ENCODE data around the gene GNAQ.

Gene GNAQ

DNA sequence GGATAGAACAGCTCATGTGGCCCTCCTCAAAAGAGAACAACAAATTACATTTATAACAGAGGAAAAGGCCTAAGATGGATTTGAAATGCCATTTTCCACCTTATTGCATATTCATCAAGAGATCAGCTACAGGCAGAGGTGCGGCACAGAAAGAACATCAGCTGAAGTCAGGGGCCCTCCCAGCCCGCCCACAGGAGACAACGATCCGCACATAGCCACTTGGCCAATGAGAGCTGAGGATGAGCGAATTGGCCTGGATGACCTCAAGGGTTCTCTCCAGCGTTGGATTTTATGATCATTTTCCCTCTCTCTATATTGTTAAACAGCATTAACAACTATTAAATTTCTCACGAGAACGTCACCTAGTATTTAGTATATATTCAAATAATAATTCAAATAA is 97.6 kb downstream of the GNAQ start:
- Histone ChIP-seq H3K4me3 (ENCODE audit: low read depth in 1 of 2, low read length in 2 of 2) (no peak overlapping the region), H4K20me1 (ENCODE audit: insufficient read depth, low read length) (peaks cover 19% of the 10 kb centered on the region), H3K27me3 (ENCODE audit: insufficient read depth, low read length, poor library complexity) (no peaks in the 10 kb centered on the region), H3K27ac (ENCODE audit: low read length) (no peak overlapping the region), H3K36me3 (ENCODE audit: insufficient read depth, low read length) (peaks cover 9% of the 10 kb centered on the region; the same call in 1 of the 2 replicates), H3K79me2 (ENCODE audit: insufficient read depth, low read length) (peaks cover 97% of the 10 kb centered on the region), H3K9ac (ENCODE audit: low read depth, low read length) (no peak overlapping the region), H2AFZ (ENCODE audit: low read depth, low read length) (no peak overlapping the region), H3K9me3 (ENCODE audit: insufficient read depth, low read length, severe bottlenecking) (no peaks in the 10 kb centered on the region), H3K4me2 (ENCODE audit: insufficient read depth, low read length) (no peak overlapping the region), H3K4me1 (ENCODE audit: insufficient read depth, low read length) (peaks cover 16% of the 10 kb centered on the region; the same call in 1 of the 2 replicates)
- DNase-seq, result no peak
- no peak for ATAC-seq (ENCODE audit: insufficient read depth, low read depth)
- TF ChIP-seq EZH2 (IDR thresholded peaks at IDR 0.05; ENCODE audit: borderline replicate concordance, low read depth, low read length, severe bottlenecking), result no peak
- TF ChIP-seq, protein P1, sequence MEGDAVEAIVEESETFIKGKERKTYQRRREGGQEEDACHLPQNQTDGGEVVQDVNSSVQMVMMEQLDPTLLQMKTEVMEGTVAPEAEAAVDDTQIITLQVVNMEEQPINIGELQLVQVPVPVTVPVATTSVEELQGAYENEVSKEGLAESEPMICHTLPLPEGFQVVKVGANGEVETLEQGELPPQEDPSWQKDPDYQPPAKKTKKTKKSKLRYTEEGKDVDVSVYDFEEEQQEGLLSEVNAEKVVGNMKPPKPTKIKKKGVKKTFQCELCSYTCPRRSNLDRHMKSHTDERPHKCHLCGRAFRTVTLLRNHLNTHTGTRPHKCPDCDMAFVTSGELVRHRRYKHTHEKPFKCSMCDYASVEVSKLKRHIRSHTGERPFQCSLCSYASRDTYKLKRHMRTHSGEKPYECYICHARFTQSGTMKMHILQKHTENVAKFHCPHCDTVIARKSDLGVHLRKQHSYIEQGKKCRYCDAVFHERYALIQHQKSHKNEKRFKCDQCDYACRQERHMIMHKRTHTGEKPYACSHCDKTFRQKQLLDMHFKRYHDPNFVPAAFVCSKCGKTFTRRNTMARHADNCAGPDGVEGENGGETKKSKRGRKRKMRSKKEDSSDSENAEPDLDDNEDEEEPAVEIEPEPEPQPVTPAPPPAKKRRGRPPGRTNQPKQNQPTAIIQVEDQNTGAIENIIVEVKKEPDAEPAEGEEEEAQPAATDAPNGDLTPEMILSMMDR (IDR thresholded peaks at IDR 0.05; ENCODE audit: borderline replicate concordance, extremely low read depth, low read length, poor library complexity, severe bottlenecking), result no peak

DNA sequence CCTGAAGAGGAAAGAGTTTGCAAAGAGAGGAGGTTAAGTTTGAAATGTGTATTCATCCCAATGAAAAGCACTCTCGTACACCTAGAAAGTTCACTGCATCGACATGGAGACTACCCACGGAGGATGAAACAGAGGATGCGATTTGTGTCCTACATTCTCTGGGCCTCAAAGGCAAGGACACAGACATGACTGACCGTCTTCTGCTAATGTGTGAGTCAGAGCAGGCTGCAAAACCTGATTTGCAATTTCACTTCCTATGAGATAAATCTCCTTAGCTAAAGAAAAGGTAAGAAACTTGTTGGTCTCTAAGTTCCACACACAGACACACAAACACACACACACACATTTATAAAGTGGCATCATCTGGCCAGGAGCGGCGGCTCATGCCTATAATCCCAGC is 98.6 kb downstream of the GNAQ start:
- ATAC-seq (ENCODE audit: insufficient read depth, low read depth), result no peak
- H3K27ac ChIP-seq (ENCODE audit: low read length), result no peak overlapping the region
- peaks cover 96% of the 10 kb centered on the region for H3K79me2 ChIP-seq (ENCODE audit: insufficient read depth, low read length)
- H3K9ac ChIP-seq (ENCODE audit: low read depth, low read length), result no peak overlapping the region
- peaks cover 21% of the 10 kb centered on the region; the same call in 1 of the 2 replicates for H3K4me1 ChIP-seq (ENCODE audit: insufficient read depth, low read length)
- peaks cover 10% of the 10 kb centered on the region; the same call in 1 of the 2 replicates for H4K20me1 ChIP-seq (ENCODE audit: insufficient read depth, low read length)
- no peak overlapping the region for H2AFZ ChIP-seq (ENCODE audit: low read depth, low read length)
- no peaks in the 10 kb centered on the region for H3K9me3 ChIP-seq (ENCODE audit: insufficient read depth, low read length, severe bottlenecking)
- H3K4me3 ChIP-seq (ENCODE audit: low read depth in 1 of 2, low read length in 2 of 2), result no peak overlapping the region
- H3K27me3 ChIP-seq (ENCODE audit: insufficient read depth, low read length, poor library complexity), result no peaks in the 10 kb centered on the region
- H3K4me2 ChIP-seq (ENCODE audit: insufficient read depth, low read length), result no peak overlapping the region
- H3K36me3 ChIP-seq (ENCODE audit: insufficient read depth, low read length), result peaks cover under 1% of the 10 kb centered on the region
- DNase-seq, result no peak
- TF ChIP-seq EZH2 (IDR thresholded peaks at IDR 0.05; ENCODE audit: borderline replicate concordance, low read depth, low read length, severe bottlenecking), result no peak
- TF ChIP-seq, protein P1 (IDR thresholded peaks at IDR 0.05; ENCODE audit: borderline replicate concordance, extremely low read depth, low read length, poor library complexity, severe bottlenecking), result no peak

DNA sequence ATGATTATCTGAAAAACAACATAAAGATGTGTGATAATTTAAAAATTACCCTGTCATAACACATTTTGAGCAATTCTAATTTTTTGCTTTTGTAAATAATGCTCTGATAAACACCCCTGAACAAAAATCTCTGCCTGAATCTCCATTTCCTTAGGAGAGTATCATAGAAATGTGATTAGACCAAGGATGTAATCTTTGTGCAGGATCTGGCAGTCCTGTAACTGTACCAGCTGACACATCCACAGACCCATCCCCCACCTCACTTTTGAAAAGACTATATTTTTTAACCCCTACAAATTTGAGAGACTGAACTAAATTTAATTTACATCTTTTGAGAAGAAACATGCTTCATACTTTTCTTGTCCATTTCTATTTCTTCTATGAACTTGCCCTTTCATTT is 101.7 kb downstream of the GNAQ start:
- no peaks in the 10 kb centered on the region; the same call in none of the 2 replicates for H3K36me3 ChIP-seq (ENCODE audit: insufficient read depth, low read length)
- no peak overlapping the region for H3K27ac ChIP-seq (ENCODE audit: low read length)
- peaks cover 40% of the 10 kb centered on the region for H3K4me1 ChIP-seq (ENCODE audit: insufficient read depth, low read length)
- H3K9ac ChIP-seq (ENCODE audit: low read depth, low read length), result no peak overlapping the region
- H3K79me2 ChIP-seq (ENCODE audit: insufficient read depth, low read length), result peaks cover 97% of the 10 kb centered on the region
- no peak overlapping the region for H3K4me3 ChIP-seq (ENCODE audit: low read depth in 1 of 2, low read length in 2 of 2)
- H3K4me2 ChIP-seq (ENCODE audit: insufficient read depth, low read length), result no peak overlapping the region
- H3K27me3 ChIP-seq (ENCODE audit: insufficient read depth, low read length, poor library complexity), result no peaks in the 10 kb centered on the region
- H2AFZ ChIP-seq (ENCODE audit: low read depth, low read length), result no peak overlapping the region
- peaks cover 8% of the 10 kb centered on the region; the same call in 1 of the 2 replicates for H4K20me1 ChIP-seq (ENCODE audit: insufficient read depth, low read length)
- H3K9me3 ChIP-seq (ENCODE audit: insufficient read depth, low read length, severe bottlenecking), result no peaks in the 10 kb centered on the region
- no peak for TF ChIP-seq EZH2 (IDR thresholded peaks at IDR 0.05; ENCODE audit: borderline replicate concordance, low read depth, low read length, severe bottlenecking)
- TF ChIP-seq, protein P1 (IDR thresholded peaks at IDR 0.05; ENCODE audit: borderline replicate concordance, extremely low read depth, low read length, poor library complexity, severe bottlenecking), result no peak
- DNase-seq, result no peak
- no peak for ATAC-seq (ENCODE audit: insufficient read depth, low read depth)

DNA sequence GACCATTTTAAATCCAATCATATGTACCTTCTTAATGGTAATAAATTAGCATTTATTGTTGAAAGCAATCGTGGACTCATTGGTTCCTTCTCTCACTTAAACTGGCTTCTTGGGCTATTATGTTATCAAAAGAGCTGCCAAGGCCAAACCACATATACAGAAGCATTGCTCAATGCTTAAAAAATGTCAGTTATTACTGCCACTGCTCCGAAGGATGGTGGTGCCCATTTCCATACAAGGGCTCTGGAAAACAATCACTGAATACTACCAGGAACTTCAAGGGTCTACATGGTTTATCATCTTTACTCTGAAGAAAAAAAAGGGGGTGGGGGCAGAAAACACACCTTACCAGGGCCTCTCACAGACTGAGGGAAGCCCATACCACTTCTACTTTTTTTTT is 104.3 kb downstream of the GNAQ start:
- H3K4me1 ChIP-seq (ENCODE audit: insufficient read depth, low read length), result peaks cover 40% of the 10 kb centered on the region
- H3K4me3 ChIP-seq (ENCODE audit: low read depth in 1 of 2, low read length in 2 of 2), result no peak overlapping the region
- H3K79me2 ChIP-seq (ENCODE audit: insufficient read depth, low read length), result peaks cover 98% of the 10 kb centered on the region
- no peak for DNase-seq
- H3K36me3 ChIP-seq (ENCODE audit: insufficient read depth, low read length), result peaks cover 3% of the 10 kb centered on the region
- H3K9me3 ChIP-seq (ENCODE audit: insufficient read depth, low read length, severe bottlenecking), result no peaks in the 10 kb centered on the region
- no peak overlapping the region for H2AFZ ChIP-seq (ENCODE audit: low read depth, low read length)
- H3K9ac ChIP-seq (ENCODE audit: low read depth, low read length), result no peak overlapping the region
- no peak for TF ChIP-seq EZH2 (IDR thresholded peaks at IDR 0.05; ENCODE audit: borderline replicate concordance, low read depth, low read length, severe bottlenecking)
- TF ChIP-seq, protein P1 (IDR thresholded peaks at IDR 0.05; ENCODE audit: borderline replicate concordance, extremely low read depth, low read length, poor library complexity, severe bottlenecking), result no peak
- H3K4me2 ChIP-seq (ENCODE audit: insufficient read depth, low read length), result no peak overlapping the region
- no peaks in the 10 kb centered on the region for H4K20me1 ChIP-seq (ENCODE audit: insufficient read depth, low read length)
- H3K27me3 ChIP-seq (ENCODE audit: insufficient read depth, low read length, poor library complexity), result no peaks in the 10 kb centered on the region
- no peak for ATAC-seq (ENCODE audit: insufficient read depth, low read depth)
- H3K27ac ChIP-seq (ENCODE audit: low read length), result no peak overlapping the region

Measured in DND-41 (cell line).